Chondrocyte (in vitro differentiated cells): ENCODE data around the gene GRIK1. TPM values are rescaled to one million over a fixed set of nuclear protein-coding genes. Genes with fewer than 3 reads are reported as not detected.
A peak's percentile ranks its signal among the peaks of the same experiment; 100 is the strongest.

Experiments
- DNase-seq: peaks from one replicate; pipeline ENCODE4 v3.0.0; 2021; ENCODE audit warnings: mixed read lengths, low spot score
- H3K27ac Mint-ChIP-seq: one replicate; pipeline ENCODE4 v1.8.0; 2021; ENCODE audit warnings: mild to moderate bottlenecking, moderate library complexity, mixed read lengths; ENCODE audit not compliant: unreplicated experiment
- H3K27me3 Mint-ChIP-seq: 2 replicates; pipeline ENCODE4 v1.8.0; 2021; ENCODE audit warnings: low read depth, mixed read lengths
- H3K36me3 Mint-ChIP-seq: 2 replicates; pipeline ENCODE4 v1.8.0; 2021; ENCODE audit warnings: low read depth, mixed read lengths
- H3K4me1 Mint-ChIP-seq: 2 replicates; pipeline ENCODE4 v1.8.0; 2021; ENCODE audit warnings: low read depth, mild to moderate bottlenecking, mixed read lengths
- H3K4me3 Mint-ChIP-seq: one replicate; pipeline ENCODE4 v1.8.0; 2021; ENCODE audit warnings: mild to moderate bottlenecking, moderate library complexity, mixed read lengths; ENCODE audit not compliant: unreplicated experiment
- H3K9me3 Mint-ChIP-seq: 2 replicates; pipeline ENCODE4 v1.8.0; 2021; ENCODE audit warnings: low read depth, mixed read lengths
- CTCF ChIP-seq: fragments of 200-600 bp; sonication (generic); IDR thresholded peaks from 2 replicates; pipeline ENCODE4 v1.5.0; 2021; ENCODE audit warnings: antibody characterized with exemption, mild to moderate bottlenecking, moderate library complexity
- total RNA-seq: library from RNA; stranded (reverse); gene quantifications from 3 replicates; pipeline ENCODE4 v1.2.1, GENCODE V29; 2021

Gene GRIK1
- total RNA-seq, 1 donor from 2014 or later, result 1.2 TPM

GRCh38 chr21:29940991-29941390 is 1.2 kb upstream of the GRIK1 start:
- Mint-ChIP-seq H3K27ac (no peak overlapping the region), H3K4me1 (peaks cover 16% of the 10 kb centered on the region), H3K36me3 (no peaks in the 10 kb centered on the region), H3K27me3 (peaks cover 73% of the 10 kb centered on the region), H3K9me3 (no peaks in the 10 kb centered on the region), H3K4me3 (no peak overlapping the region)
- TF ChIP-seq CTCF, result no peak
- DNase-seq, result no peak

DNA sequence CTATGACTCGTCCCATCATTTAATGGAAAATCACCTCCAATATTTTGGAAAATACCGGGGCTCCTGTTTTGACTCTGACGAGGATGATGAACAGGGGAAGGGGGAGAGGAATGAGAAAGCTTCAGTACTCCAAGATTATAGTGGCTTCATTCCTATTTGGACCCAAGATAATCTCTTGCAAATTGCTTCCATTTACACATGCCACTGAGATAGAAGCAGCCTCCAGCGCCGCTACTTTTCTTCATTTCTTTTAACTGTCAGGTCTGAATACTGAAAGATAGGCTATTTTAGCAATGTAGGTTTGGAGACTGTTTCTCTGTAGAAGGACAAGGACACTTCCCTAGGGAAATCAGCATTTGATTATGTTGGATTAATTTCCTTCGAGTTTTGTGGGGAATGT is 565 bp upstream of the GRIK1 start:
- peaks cover 73% of the 10 kb centered on the region for H3K27me3 Mint-ChIP-seq

DNA sequence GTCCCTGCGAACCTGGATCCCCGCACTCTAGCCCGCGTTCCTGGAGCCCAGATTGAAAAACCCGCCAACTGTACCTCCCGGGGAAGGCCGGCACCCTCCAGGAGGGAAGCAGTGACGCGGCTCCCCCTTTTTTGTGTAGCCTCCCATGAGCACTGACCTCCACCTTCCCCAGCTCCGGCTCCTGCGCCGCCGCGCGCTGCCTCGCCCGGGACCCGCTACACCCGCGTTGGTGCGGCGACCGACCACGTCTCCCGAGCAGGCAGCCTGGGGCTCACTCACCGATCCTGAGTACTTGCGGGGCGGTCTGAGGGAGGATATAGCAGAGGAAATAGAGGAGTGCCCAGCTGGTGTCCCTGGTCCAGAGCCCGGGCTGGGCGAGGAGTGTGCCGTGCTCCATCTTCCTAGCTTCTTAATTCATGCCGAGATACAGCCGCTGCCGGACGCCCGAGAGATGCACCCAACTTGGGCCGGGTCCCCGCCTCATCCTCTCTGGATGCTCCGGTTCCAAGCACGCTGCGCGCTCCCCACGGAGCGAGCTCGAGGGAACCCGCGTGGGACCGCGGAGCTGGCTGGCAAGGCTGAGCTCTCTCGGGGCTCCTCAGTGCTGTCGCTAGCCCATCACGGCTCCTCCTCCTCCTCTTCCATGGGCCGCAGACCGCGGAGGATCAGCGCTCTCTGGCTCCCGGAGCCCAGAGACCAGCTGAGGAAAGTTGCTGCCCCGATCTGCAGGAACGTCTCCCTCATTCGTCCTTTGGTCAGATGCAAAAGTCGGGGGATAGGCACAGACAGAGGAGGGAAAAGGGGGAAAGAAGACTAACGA is 482 bp downstream of the GRIK1 start:
- Mint-ChIP-seq H3K4me1 (peaks cover 16% of the 10 kb centered on the region), H3K27ac (no peak overlapping the region), H3K4me3 (peak overlapping the region; percentile 86), H3K36me3 (no peaks in the 10 kb centered on the region), H3K27me3 (peaks cover 79% of the 10 kb centered on the region), H3K9me3 (no peaks in the 10 kb centered on the region)
- DNase-seq, result no peak
- no peak for TF ChIP-seq CTCF

More for the DNA sequence above, 565 bp upstream of the GRIK1 start:
- Mint-ChIP-seq H3K9me3 (no peaks in the 10 kb centered on the region), H3K36me3 (no peaks in the 10 kb centered on the region), H3K27ac (no peak overlapping the region), H3K4me3 (peak overlapping the region; percentile 86), H3K4me1 (peaks cover 16% of the 10 kb centered on the region)
- no peak for DNase-seq
- TF ChIP-seq CTCF, result no peak

- TF ChIP-seq CTCF, result no peak
- H3K36me3 Mint-ChIP-seq, result no peaks in the 10 kb centered on the region
- H3K27me3 Mint-ChIP-seq, result peaks cover 77% of the 10 kb centered on the region
- H3K27ac Mint-ChIP-seq, result no peak overlapping the region
- DNase-seq, result no peak
- H3K9me3 Mint-ChIP-seq, result no peaks in the 10 kb centered on the region
- H3K4me3 Mint-ChIP-seq, result peak overlapping the region; percentile 86
- peaks cover 16% of the 10 kb centered on the region for H3K4me1 Mint-ChIP-seq
Measured at GRCh38 chr21:29938776-29939103, 1.1 kb downstream of the GRIK1 start.

DNA sequence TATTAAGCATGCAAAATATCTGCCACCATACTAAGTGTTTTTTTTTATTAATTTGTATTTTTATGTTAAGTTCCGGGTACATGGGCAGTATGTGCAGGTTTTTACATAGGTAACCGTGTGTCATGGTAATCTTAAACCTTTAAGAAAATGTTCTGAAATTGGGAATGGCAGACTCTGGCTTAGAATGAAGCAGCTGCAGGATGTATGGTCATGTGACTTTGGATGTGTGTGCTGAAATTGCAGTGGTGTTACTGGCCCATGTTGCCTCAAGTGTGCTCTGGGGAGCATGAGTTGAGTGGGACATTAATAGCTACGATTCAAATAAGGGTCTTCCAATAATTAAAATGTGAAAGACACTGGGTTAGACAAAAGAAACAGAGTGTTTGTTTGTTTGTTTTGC is 6.7 kb downstream of the GRIK1 start:
- peaks cover 56% of the 10 kb centered on the region for H3K27me3 Mint-ChIP-seq
- no peak for DNase-seq
- peaks cover under 1% of the 10 kb centered on the region for H3K4me1 Mint-ChIP-seq
- TF ChIP-seq CTCF, result no peak
- H3K27ac Mint-ChIP-seq, result no peak overlapping the region
- no peaks in the 10 kb centered on the region for H3K9me3 Mint-ChIP-seq
- no peak overlapping the region for H3K4me3 Mint-ChIP-seq
- no peaks in the 10 kb centered on the region for H3K36me3 Mint-ChIP-seq
